PC-3 (cell line): Measurements from ENCODE around the gene DNASE2. TPM values are rescaled to one million over a fixed set of nuclear protein-coding genes. Genes with fewer than 3 reads are reported as not detected.

Experiments used
- ATAC-seq: fragments of 200-7000 bp; cut with Tn5 transposase; 2 replicates; pipeline ENCODE4 v1.9.1; 2020; ENCODE audit warnings: mild to moderate bottlenecking, moderate library complexity
- BruUV-seq: library from RNA; stranded (reverse); fragments of 400-500 nt; replicated peaks from 2 replicates; lab custom pipeline; 2021; lab: Mats Ljungman, UMichigan
- CTCF ChIA-PET: fragments of 300-600 bp; sonication (Branson Sonifier 250); formaldehyde crosslinking; loops from one replicate; lab custom pipeline; 2022; ENCODE audit warnings: antibody characterized with exemption; lab: Charles Lee
- POLR2A ChIA-PET: fragments of 300-600 bp; sonication (Branson Sonifier 250); formaldehyde crosslinking; loops from one replicate; lab custom pipeline; 2022; ENCODE audit warnings: antibody characterized with exemption; ENCODE audit not compliant: unreplicated experiment; lab: Charles Lee
- DNase-seq: peaks from one replicate; pipeline ENCODE4 v3.0.0-alpha.2; 2015
- H2AFZ ChIP-seq: fragments of 300-600 bp; sonication (generic); 2 replicates; pipeline ENCODE4 v1.6.0; 2016; ENCODE audit warnings: antibody characterized with exemption, low read length
- H3F3A ChIP-seq: fragments of 300-600 bp; sonication (generic); one replicate; pipeline ENCODE4 v1.6.0; 2017; ENCODE audit warnings: antibody characterized with exemption, low read length, control low read depth, mild to moderate bottlenecking; ENCODE audit not compliant: unreplicated experiment
- H3K27ac ChIP-seq: fragments of 300-600 bp; sonication (generic); 2 replicates; pipeline ENCODE4 v1.5.1; 2016; ENCODE audit warnings: mild to moderate bottlenecking, low read length
- H3K27me3 ChIP-seq: fragments of 300-600 bp; sonication (generic); 2 replicates; pipeline ENCODE4 v1.6.1; 2016; ENCODE audit warnings: low read length, mixed read lengths
- H3K36me3 ChIP-seq: fragments of 300-600 bp; sonication (generic); 2 replicates; pipeline ENCODE4 v1.6.1; 2016; ENCODE audit warnings: low read depth, mixed run types, low read length, mixed read lengths
- H3K4me1 ChIP-seq: fragments of 300-600 bp; sonication (generic); 2 replicates; pipeline ENCODE4 v1.5.1; 2016; ENCODE audit warnings: low read length; ENCODE audit not compliant: insufficient read depth
- H3K4me2 ChIP-seq: fragments of 300-600 bp; sonication (generic); 2 replicates; pipeline ENCODE4 v1.6.0; 2016; ENCODE audit warnings: low read length
- H3K4me3 ChIP-seq: fragments of 300-600 bp; sonication (generic); 2 replicates; pipeline ENCODE4 v1.5.1; 2016; ENCODE audit warnings: mild to moderate bottlenecking, low read length, mixed read lengths
- H3K79me2 ChIP-seq: fragments of 300-600 bp; sonication (generic); 2 replicates; pipeline ENCODE4 v1.6.1; 2017; ENCODE audit warnings: low read length, mixed read lengths
- H3K9ac ChIP-seq: fragments of 300-600 bp; sonication (generic); 2 replicates; pipeline ENCODE4 v1.6.0; 2016; ENCODE audit warnings: mild to moderate bottlenecking, low read length
- H3K9me2 ChIP-seq: fragments of 300-600 bp; sonication (generic); replicated peaks from 2 replicates; pipeline ENCODE4 v1.6.1; 2016; ENCODE audit warnings: mixed run types, low read length, mixed read lengths
- H3K9me3 ChIP-seq: fragments of 300-600 bp; sonication (generic); 2 replicates; pipeline ENCODE4 v1.6.1; 2016; ENCODE audit warnings: low read length, mixed read lengths
- H4K20me1 ChIP-seq: fragments of 300-600 bp; sonication (generic); 2 replicates; pipeline ENCODE4 v1.6.1; 2016; ENCODE audit warnings: low read length, mixed read lengths
- CTCF ChIP-seq: fragments of 300-600 bp; sonication (generic); conservative IDR thresholded peaks from 2 replicates; pipeline ENCODE4 v1.5.1; 2017; ENCODE audit warnings: antibody characterized with exemption, low read depth, mild to moderate bottlenecking, low read length
- EZH2 ChIP-seq: fragments of 300-600 bp; sonication (generic); IDR thresholded peaks from one replicate; pipeline ENCODE4 v1.6.1; 2017; ENCODE audit warnings: antibody characterized with exemption, mild to moderate bottlenecking, low read length; ENCODE audit not compliant: unreplicated experiment
- intact Hi-C: fragments of 100-400 bp; cut with micrococcal nuclease; formaldehyde crosslinking; loops from 2 replicates; pipeline ENCODE4 v1.9.0; 2023
- microRNA-seq: library from miRNA; unstranded; fragments of <30 nt; microRNA quantifications from one replicate; pipeline ENCODE4 v1.1.0, GENCODE V29; 2020; ENCODE audit not compliant: unreplicated experiment
- total RNA-seq: library from RNA; depleted of rRNA; stranded (reverse); fragments of >200 nt; gene quantifications from 2 replicates; pipeline ENCODE4 v1.2.3, GENCODE V29; 2014; rRNA removed

The DNASE2 gene
- total RNA-seq, 1 experiment from 2014 or later = 48.0 TPM

GRCh38 chr19:12825254-12826131 lies 55.8 kb downstream of the DNASE2 start:
- no peaks in the 10 kb centered on the region for H3K9me2 ChIP-seq
- peaks cover 3% of the 10 kb centered on the region for H3F3A ChIP-seq
- no TSS peak for BruUV-seq
- H3K36me3 ChIP-seq = no peaks in the 10 kb centered on the region
- CTCF ChIA-PET = no interaction called here
- no peaks in the 10 kb centered on the region for H3K27me3 ChIP-seq
- no peak overlapping the region for H3K9ac ChIP-seq
- no peaks in the 10 kb centered on the region for H4K20me1 ChIP-seq
- H3K4me1 ChIP-seq = no peaks in the 10 kb centered on the region
- H3K9me3 ChIP-seq = no peaks in the 10 kb centered on the region
- ATAC-seq (peak; percentile 57), DNase-seq (peak; percentile 24)
- H3K27ac ChIP-seq = no peak overlapping the region
- H3K79me2 ChIP-seq = no peaks in the 10 kb centered on the region
- H2AFZ ChIP-seq = peak overlapping the region; percentile 54; the same call in 1 of the 2 replicates
- intact Hi-C loops = no loop called here
- POLR2A ChIA-PET = no interaction called here
- no peak overlapping the region for H3K4me3 ChIP-seq
- TF ChIP-seq CTCF = peak; percentile 50
- TF ChIP-seq EZH2 = no peak
- no peak overlapping the region for H3K4me2 ChIP-seq

Small RNA genes lying within 50 kb of the gene (microRNA-seq; reads per million reads assigned to microRNA genes)
- not detected for gene MIR5695
- 1.3 reads per million for gene MIR6794

Other genes starting within 250 kb of the DNASE2 start
- 62.9 and 67.5 TPM in 2 replicates for gene MAN2B1, start 214.7 kb downstream of the DNASE2 start, total RNA-seq
- 39.5 and 53.5 TPM in 2 replicates for gene WDR83, start 214.6 kb downstream of the DNASE2 start, total RNA-seq
- 140 and 150 TPM in 2 replicates for gene DHPS, start 199.6 kb downstream of the DNASE2 start, total RNA-seq
- not detected in 2 replicates for gene GNG14, start 193.5 kb downstream of the DNASE2 start, total RNA-seq
- gene FBXW9, start 184.8 kb downstream of the DNASE2 start, total RNA-seq = 27.5 and 34.6 TPM in 2 replicates
- gene TNPO2, start 157.5 kb downstream of the DNASE2 start, total RNA-seq = 50.6 and 73.3 TPM in 2 replicates
- gene TRIR, start 146.8 kb downstream of the DNASE2 start, total RNA-seq = 497 and 841 TPM in 2 replicates
- gene GET3, start 144.0 kb downstream of the DNASE2 start, total RNA-seq = 251 and 264 TPM in 2 replicates
- 0.07 TPM in 1 of 2 replicates, not detected in the other for gene BEST2, start 129.7 kb downstream of the DNASE2 start, total RNA-seq
- gene HOOK2, start 105.9 kb downstream of the DNASE2 start, total RNA-seq = 95.2 and 95.7 TPM in 2 replicates
- 343 and 391 TPM in 2 replicates for gene JUNB, start 90.0 kb downstream of the DNASE2 start, total RNA-seq
- 729 and 746 TPM in 2 replicates for gene PRDX2, start 79.6 kb downstream of the DNASE2 start, total RNA-seq
- gene THSD8, start 79.4 kb downstream of the DNASE2 start, total RNA-seq = not detected in 2 replicates
- 118 and 120 TPM in 2 replicates for gene RNASEH2A, start 74.9 kb downstream of the DNASE2 start, total RNA-seq
- gene RTBDN, start 46.9 kb downstream of the DNASE2 start, total RNA-seq = 0.81 and 3.7 TPM in 2 replicates
- 7.7 and 11.2 TPM in 2 replicates for gene MAST1, start 42.9 kb downstream of the DNASE2 start, total RNA-seq
- gene KLF1, start 5.8 kb upstream of the DNASE2 start, total RNA-seq = not detected in 2 replicates
- gene GCDH, start 9.7 kb upstream of the DNASE2 start, total RNA-seq = 37.4 and 38.6 TPM in 2 replicates
- 0.40 and 0.95 TPM in 2 replicates for gene SYCE2, start 37.8 kb upstream of the DNASE2 start, total RNA-seq
- 194 and 339 TPM in 2 replicates for gene FARSA, start 52.3 kb upstream of the DNASE2 start, total RNA-seq
- gene CALR, start 57.2 kb upstream of the DNASE2 start, total RNA-seq = 2,022 and 2,043 TPM in 2 replicates
- 389 and 418 TPM in 2 replicates for gene RAD23A, start 64.4 kb upstream of the DNASE2 start, total RNA-seq
- gene GADD45GIP1, start 75.8 kb upstream of the DNASE2 start, total RNA-seq = 219 and 352 TPM in 2 replicates
- gene DAND5, start 88.1 kb upstream of the DNASE2 start, total RNA-seq = 0.55 and 1.1 TPM in 2 replicates
- 43.3 and 75.8 TPM in 2 replicates for gene NFIX, start 114.0 kb upstream of the DNASE2 start, total RNA-seq
- gene LYL1, start 221.4 kb upstream of the DNASE2 start, total RNA-seq = 3.3 and 12.0 TPM in 2 replicates
- gene TRMT1, start 235.3 kb upstream of the DNASE2 start, total RNA-seq = 91.8 and 117 TPM in 2 replicates
- 266 and 337 TPM in 2 replicates for gene NACC1, start 236.8 kb upstream of the DNASE2 start, total RNA-seq